Umbilical cord (tissue), 2 donors: ENCODE results near the gene WDFY2. TPM values are rescaled to one million over a fixed set of nuclear protein-coding genes. Genes with fewer than 3 reads are reported as not detected.
"Not testable (repeated sequence)": the region's sequence is repeated elsewhere in the genome, so short reads cannot be mapped to it uniquely, and the experiment has no call there.

Experiments used
- DNase-seq: peaks from one replicate; pipeline ENCODE4 v3.0.0-alpha.2; 2015; ENCODE audit warnings: low spot score
- total RNA-seq: library from RNA; depleted of rRNA; stranded (reverse); fragments of >200 nt; gene quantifications from one replicate; pipeline ENCODE4 v1.2.3, GENCODE V29; 2014; ENCODE audit warnings: low replicate concordance; ENCODE audit not compliant: insufficient read depth

WDFY2 gene
- total RNA-seq, 1 donor from 2014 or later = 14.9 TPM

DNA sequence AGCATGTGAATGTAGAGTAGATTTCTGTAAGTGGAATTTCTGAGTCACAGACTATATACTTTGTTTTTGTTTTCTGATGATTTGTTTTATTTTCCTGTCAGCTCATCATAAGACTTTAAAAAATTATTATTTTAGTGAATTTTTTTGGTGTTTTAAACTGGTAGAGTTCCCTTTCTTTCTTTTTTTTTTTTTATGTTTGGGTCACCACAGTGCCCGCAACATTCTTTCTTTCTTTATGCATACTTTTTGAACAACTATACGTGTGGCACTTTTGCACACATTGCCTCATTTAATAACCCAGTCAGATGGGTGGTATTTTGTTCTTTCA, 46.0 kb downstream of the WDFY2 start:
- no peak for DNase-seq

GRCh38 chr13:51632591-51633362, 48.5 kb downstream of the WDFY2 start:
- DNase-seq = no peak

DNA sequence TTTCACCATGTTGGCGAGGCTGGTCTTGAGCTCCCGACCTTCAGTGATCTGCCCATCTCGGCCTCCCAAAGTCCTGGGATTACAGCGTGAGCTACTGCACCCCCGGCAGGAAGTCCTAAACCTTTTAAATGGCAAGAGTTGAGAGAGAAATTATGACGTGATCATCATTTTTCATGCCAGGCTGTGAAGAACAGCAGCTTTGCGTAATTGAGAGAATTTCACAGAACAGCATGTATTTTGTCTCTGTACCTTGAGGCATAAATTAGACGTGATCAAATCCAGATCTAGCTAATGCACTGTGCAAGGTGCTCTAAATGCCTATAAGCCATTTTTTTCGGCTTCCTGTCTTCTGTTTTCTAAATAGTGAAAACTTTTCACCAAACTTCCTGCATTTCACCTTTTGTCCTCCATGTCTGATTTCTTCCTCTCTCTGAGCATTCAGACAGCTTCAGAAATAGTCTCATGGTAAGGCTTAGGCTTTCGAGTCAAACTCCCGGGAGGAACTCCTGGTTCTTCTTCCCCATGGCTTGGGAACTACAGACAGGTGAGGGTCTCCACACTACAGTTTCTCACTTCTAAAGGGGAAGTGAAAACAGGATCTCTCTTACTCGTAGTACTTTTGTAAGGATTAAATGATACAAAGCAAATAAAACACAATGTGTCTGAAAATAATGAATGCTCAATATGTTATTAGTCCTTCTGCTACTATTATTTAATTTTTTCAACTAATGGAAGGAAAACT, 51.0 kb downstream of the WDFY2 start:
- peak; percentile 64 for DNase-seq

DNA sequence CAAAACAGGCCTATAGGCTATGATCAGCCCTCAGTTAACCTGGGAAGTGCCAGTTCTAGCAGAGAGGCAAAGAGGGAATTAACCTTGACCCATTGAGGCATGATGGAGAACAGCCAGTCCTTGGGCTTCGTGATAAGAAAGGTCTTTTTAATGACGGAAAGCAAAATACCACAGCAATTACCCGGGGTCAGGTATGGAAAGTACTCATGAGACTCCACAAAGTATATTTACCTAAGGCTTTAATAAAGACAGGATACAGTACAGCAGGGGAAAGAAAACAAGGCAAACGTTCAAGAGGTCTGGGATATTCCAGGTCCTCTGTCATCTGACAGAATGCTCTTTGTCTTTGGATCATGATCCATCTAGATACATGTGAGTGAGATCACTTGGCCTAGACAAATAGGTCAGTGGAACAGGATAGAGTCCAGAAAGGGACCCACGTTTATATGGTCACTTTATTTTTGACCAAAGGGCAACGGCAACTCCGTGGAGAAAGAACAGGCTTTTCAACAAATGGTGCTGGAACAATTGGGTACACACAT, 52.2 kb downstream of the WDFY2 start:
- no peak for DNase-seq

DNA sequence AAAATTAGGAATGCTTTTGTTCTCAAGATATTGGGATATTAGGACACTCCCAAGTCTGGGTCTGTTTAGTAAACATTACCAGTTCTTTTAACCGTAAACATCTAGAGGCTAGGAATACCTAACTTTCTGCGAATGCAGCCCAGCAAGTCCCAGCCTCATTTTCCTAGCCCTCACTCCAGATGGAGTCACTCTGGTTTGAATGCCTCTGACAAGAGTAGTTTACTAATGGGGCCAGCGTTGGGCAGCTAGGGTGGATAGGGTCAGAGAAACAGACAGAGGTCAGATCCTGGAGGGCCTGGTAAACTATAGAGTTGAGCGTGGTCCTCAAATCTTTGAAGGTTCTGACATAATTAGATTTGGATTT, 53.6 kb downstream of the WDFY2 start:
- DNase-seq = no peak

DNA sequence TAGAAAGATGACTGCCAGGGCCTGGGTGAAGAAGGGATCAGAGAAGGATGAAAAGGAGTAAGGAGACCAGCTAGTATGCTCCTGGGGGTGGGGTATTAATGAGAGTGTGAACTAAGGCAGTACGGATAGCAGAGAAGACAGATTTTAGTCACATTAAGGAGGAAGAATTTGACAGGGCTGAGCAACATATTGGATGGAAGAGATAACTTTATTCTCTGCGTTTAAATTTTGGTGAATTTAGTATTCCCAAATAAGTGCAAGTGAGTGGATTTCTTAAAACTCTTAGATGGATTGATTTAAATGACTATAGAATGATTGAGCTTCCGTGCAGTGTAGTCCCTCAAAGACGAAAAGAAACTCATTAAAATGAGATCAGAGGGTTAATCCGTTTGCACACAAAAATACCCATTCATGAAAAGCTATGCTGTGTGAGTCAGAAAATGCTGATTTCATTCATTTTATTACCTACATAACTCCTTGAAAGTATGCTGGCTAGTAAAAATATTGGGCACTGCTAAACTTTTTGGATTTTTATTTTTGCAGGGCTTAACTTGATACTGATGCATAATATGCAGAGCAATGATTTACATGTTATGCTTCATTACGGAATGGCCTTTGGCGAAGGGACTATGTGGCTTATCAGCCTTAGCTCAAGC, 54.1 kb downstream of the WDFY2 start:
- no peak for DNase-seq

DNA sequence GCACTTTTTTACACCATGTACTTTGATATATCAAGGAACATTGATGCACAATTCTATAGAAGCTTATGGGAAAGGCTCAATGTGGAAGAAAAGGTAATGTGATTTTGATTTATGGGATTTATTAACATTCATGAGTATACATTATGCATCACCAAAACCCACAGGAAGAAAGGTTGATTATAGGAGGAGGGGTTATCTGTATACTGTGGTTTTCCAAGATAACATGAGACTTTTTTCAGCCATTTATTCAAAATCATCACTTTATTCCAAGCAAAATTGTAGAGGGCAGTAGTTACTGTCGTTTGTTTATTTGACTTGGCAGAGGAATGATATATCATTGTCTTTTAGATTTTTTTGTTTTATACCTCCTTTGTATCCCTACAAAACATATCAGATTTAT, 54.9 kb downstream of the WDFY2 start:
- no peak for DNase-seq

DNA sequence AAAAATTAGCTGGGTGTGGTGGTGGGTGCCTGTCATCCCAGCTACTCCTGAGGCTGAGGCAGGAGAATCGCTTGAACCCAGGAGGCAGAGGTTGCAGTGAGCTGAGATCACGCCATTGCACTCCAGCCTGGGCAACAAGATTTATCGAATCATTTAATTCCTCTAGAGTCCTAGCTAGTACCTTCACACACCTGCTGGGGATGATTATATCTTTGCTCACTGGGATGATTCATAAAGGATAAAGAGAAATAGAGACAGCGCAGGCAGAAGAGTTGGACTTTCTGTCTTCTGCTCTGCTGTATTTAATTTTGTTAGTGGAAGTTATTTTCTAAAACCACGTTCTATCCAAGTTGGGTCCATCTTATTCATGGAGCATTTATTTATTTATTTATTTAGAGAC, 56.4 kb downstream of the WDFY2 start:
- not testable (repeated sequence) for DNase-seq

- no peak for DNase-seq
These were observed 59.0 kb downstream of the WDFY2 start for GRCh38 chr13:51643105-51643881.

- peak; percentile 41 for DNase-seq
These were observed 59.6 kb downstream of the WDFY2 start for GRCh38 chr13:51643882-51644281.

DNA sequence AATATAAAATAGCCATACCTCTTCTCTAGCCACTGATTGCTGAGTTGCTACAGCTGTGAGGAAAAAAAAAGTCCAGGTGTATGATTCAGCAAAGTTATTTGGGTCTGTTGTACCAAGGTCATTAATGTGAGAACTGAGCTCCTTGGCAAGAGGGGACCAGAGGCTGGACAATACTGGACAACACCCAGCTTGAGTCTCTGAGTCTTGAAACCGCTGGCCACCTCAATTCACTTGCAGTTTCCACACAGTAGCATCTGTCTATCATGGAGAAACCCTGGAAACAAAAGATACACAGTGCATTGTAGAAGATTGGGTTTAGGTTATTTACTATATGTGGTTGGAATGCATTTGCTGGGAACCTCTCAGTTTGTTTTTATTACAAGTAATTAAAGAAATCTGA, 60.4 kb downstream of the WDFY2 start:
- DNase-seq = no peak

DNA sequence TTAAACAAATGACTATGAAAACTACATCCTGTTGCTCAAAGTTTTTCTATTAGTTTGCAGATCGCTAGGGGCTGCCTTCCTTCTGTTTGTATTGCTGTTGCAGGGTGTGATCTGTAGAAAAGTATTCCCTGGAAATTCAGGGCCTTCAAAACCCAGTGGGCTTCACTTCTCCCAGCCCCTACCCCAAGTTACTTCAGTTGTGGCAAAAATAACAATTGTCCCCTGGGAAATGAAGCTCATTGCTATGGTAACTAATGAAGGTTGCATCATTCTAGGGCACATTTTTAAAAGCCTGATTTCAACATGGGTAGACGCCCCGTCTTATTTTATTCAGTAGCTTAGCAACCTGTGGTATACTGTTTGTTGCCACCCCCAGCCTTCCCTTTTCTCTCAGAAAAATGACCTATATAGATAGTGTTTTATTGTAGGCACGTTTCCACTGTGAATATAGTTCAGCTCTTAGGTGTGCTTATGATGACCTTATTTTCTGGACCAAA, 60.9 kb downstream of the WDFY2 start:
- DNase-seq = peak; percentile 49

DNA sequence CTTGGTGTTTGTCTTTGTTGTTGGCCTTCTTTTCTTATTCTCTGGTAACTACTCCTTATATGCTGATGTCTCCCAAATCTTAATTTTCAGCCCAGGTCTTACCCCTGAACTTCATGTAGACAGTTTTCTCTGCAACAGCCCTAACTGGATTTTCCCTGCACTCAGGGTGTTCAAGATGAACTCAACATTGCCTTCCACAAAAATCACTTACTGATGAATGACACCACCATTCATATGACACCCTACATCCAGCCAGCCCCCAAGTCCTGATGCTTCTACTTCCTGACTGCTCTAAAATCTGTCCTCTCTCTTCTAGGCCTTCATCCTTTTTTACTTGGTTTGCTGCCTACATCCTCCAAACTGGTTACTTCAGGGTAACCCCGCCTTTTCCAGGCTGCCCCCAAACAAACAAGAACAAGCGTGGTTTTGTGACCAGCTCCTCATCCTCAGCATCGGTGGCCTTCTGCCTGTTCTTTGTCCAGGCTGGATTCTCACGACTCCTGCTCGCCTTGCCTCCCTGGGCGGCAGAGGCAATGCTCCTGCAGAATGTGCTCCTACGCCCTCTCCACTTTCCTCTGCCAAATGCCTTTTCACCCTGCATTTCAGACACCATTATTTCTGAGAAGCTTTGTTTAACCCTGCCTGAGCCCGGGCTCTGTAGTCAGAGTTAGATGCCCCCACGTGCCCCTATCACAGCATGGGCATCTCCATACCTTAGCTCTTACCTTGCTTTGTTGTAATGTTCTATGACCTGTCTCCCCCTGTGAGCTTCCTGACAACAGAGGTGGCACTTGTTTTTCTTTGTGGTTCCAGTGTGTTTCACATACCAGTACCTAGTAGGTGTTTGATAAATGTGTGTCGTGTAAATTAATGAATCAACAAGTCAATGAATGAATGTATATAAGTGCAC, 61.8 kb downstream of the WDFY2 start:
- no peak for DNase-seq

GRCh38 chr13:51647067-51647466, 62.8 kb downstream of the WDFY2 start:
- no peak for DNase-seq

- DNase-seq = not testable (repeated sequence)
These were observed 67.9 kb downstream of the WDFY2 start for GRCh38 chr13:51652193-51652592.

GRCh38 chr13:51659276-51660127, 75.2 kb downstream of the WDFY2 start:
- DNase-seq = no peak

DNA sequence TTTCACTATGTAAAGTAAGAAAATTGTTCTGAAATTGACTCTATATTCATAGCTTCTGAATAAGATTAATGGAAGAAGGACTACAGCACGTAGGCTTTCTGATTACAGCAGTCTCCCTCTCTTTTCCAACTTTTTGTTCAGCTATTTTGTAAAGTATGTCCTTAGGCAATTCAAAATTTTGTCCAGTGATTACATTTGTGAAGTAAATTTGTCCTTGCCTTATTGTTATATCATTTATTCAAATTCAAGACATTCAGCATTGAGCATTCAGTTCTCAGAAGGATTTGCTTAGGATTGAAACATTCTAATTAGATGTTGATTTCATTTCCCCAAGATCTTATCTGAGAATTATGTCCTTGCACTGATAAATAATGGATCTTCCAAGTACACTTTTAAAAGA, 76.6 kb downstream of the WDFY2 start:
- DNase-seq = no peak

DNA sequence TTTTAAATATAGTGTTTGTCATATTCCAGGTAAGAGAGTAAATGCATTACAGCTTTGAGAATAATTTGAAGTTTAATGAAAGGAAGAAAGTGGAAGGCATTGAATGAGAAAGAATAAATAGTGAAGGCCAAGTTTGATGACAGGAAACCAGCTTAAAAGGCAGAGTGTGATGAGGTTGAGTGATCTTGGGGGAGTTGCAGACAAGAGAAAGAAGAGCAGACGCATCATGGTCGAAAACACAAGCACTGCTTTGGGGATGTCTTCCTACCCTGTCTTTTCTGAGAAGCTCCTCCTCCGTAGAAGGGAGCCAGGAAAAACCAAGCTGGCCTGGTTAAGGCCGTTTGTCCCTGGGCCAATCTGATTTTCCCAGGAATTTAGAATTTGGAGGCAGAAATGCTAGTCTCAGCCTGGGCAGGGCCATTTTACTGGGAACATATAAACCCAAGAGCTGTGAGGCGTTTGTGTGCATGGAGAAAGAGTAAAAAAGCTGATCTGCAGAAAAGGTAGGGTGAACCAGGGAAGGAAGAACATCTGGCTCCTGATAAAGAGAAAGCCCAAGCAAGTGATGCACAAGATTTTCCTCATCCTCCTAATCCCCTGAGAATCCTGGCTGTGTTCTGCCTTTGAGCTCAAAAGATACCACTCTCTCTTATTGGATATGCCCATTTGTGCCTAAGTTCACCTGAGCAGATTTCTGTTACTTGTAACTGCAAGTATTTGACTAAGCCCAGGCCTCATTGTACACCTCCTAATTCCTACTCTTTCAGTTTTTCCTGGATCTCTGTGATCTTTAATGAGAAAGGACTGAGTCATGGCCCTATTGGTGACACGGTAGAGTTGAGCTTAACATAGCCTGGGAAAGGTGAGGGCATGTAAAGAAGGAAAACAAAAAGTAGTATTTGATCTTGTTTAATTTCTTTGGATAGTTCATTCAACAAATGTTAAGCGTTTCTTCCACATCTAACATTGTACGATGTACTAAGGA, 80.0 kb downstream of the WDFY2 start:
- DNase-seq = peak; percentile 48
